AG09319 (cell line): ENCODE measurements around the gene AKAP8.

ENCODE experiments used
- DNase-seq: peaks from one replicate; pipeline ENCODE4 v3.0.0-alpha.2; 2010; ENCODE audit warnings: low read depth; ENCODE audit errors: extremely low read depth
- TF ChIP-seq, protein P1 (sequence below): IDR thresholded peaks from 2 replicates; pipeline ENCODE4 v1.5.1; 2011; ENCODE audit warnings: low read depth, mild to moderate bottlenecking, inconsistent platforms, low read length, moderate library complexity

Gene AKAP8

DNA sequence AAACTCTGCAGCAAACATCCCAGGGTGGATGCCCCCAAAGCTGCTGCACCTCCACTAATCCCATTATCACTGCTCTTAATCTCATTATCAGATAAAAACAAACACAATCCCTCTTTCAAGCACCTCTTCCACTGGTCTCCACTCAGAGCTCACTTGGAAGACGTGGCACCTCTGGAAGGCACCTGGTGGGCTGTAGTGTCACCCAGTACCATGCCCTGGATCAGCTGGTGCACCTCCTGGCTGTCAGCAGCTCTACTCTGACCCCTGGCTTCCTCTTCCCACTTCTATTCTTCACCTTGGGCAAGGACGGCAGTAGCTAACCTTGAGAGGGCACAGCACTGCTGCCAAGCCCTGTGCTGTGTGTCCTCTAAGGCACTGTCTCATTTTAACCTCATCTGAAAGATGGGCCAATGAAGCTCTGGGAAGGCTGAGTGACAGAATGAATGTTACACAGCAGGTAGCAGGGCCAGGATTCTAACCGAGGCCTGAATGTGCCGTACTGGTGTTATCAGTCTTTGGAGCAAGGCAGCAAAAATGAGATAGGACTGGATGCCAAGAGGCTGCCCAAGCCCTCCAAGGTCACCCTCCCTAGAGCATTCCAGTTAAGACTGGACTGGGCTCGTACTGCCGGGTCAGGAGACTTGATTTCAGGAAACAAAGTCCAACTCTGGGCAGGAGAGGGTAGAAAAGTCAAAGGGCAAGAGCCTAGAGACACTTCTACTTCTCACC is 54.6 kb downstream of the AKAP8 start:
- TF ChIP-seq, protein P1, sequence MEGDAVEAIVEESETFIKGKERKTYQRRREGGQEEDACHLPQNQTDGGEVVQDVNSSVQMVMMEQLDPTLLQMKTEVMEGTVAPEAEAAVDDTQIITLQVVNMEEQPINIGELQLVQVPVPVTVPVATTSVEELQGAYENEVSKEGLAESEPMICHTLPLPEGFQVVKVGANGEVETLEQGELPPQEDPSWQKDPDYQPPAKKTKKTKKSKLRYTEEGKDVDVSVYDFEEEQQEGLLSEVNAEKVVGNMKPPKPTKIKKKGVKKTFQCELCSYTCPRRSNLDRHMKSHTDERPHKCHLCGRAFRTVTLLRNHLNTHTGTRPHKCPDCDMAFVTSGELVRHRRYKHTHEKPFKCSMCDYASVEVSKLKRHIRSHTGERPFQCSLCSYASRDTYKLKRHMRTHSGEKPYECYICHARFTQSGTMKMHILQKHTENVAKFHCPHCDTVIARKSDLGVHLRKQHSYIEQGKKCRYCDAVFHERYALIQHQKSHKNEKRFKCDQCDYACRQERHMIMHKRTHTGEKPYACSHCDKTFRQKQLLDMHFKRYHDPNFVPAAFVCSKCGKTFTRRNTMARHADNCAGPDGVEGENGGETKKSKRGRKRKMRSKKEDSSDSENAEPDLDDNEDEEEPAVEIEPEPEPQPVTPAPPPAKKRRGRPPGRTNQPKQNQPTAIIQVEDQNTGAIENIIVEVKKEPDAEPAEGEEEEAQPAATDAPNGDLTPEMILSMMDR, result no peak
- no peak for DNase-seq

DNA sequence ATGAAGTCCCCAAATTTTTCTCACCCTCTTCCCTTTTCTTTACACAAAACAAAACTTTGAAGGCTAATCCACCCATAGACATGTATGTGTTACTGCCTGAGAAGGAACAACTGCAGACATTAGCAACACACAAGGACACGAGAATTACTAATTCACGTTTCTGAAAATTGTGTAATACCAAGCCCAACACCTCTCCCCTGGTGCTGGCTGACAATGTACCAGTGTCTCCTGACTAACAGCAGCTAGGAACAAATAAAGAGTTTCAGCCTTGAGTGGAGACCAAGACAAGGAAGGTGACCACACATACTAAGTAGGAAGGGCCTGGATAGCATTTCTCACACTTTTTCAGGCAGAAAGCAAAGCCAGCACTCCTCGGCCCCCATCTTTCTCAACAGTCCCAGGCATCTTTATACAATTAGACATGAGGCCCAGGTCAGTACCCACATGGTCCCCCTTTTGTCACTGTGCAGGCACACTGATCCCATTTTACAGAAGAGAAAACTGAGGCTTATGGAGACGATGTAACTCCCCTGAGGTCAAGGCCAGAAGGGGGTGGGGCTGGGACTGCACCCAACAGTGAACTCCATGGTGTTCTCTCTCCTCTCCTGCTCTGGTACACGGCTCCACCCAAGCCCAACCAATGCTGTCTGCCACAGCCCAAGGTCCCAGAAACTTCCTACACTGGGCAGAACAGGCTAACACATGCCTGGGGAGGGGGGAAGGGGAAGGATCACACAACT is 55.9 kb downstream of the AKAP8 start:
- TF ChIP-seq, protein P1, result no peak
- no peak for DNase-seq

DNA sequence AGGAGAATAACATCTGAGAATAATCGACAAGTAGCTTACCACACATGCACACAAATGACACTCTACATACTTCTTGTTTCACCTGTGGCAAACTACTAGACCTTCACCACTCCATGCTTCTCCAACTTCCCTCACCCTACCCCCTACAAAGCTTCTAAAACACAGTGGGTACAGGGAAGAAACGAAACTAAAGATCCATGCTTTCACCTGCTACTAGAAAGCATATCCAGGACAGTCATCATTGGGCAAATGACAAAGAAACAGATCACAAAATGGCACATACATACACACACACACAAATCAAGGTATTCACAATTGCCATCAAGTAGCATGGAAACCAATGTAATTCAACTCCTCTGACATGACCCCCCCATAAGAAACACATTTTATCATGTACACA is 57.8 kb downstream of the AKAP8 start:
- TF ChIP-seq, protein P1, result no peak
- no peak for DNase-seq

DNA sequence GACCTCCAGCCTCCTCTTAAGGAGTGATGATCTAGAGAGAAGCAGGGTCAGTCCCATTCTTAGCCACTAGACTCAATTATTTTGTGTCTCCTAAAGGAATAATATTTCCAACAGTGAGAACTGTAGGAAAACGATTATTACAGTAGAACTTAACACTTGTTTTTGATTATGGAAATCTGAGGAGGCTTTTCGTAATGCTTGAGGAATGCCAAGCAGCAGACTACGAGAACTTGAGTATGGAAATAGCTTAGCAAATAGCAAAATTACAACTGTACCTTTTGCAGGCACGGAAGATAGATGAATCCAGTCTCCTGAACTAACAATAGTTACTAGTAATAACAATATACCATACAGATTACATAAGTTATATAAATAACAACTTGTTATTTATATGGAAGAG is 59.5 kb downstream of the AKAP8 start:
- TF ChIP-seq, protein P1, result no peak
- peak; percentile 70 for DNase-seq

DNA sequence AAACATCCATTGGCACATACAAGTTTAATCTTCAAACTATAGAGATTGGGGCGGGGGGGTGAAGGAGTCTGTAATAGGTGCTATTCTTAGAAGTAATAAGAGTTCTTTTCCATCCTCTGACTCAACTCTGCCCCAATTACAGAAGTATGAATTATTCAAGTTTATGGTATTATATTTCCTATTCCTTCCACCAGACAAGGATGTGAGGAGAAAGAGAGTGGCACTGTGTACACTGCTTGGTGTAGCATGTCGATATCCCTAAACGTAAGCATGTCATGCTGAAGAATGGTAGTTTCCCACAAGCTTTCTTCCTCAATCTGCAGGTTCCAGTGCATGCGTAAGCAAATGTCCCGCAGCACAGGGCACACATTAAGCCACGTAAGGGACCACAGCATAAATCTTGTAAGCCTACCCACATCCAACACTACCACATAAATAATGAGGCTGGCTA is 61.3 kb downstream of the AKAP8 start:
- TF ChIP-seq, protein P1, result no peak
- no peak for DNase-seq

DNA sequence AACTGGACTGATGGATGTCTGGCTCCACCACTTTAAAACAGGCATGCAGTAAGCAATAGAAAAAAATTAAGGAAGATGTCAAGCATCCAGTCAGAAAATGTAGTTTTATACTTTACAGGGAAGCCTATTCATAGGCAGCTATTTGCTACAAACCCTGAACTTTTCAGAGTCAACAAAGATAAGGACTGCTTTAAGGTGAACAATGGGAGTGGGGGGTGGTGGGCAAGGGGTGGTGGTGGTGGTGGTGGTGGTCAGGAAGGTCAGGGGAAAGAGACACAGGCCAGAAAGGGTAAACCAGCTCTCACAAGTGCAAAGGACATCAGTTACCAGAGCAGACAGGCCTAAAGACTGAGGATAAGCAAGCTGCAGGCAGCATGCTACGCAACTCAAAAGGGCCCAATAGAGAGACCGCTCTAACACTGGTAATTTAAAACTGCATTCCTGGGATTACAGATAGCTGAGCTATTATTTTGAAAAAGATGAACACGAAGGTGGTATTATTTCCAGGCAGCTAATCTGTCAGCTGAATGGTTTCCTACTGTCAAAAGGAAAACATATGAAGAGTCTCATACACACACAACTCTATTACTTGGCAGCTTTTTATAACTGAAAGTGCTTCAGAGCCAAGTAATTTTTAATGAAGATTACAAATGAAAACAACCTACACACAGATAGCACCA is 62.1 kb downstream of the AKAP8 start:
- TF ChIP-seq, protein P1, result no peak

DNA sequence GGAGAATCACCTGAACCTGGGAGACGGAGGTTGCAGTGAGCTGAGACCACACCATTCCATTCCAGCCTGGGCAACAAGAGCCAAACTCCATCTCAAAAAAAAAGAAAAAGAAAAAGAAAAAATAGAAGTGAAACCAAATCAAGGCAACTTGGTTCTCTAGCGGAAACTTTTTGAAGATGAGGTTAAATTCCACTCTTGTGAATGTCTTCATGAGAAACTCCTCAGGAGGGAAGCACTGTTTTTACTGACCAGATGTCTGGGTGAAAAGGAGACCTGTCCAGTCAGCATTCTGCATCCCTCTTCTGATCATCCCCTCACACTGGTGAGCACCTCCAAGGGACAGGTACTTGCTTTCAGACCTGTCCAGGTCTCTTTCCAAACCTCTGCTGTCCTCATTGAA is 63.1 kb downstream of the AKAP8 start:
- TF ChIP-seq, protein P1, result no peak
- DNase-seq, result no peak

More for the DNA sequence above, 62.1 kb downstream of the AKAP8 start:
- DNase-seq, result no peak
